NCI-H82 (cell line): ENCODE results near the gene GPBAR1.

Experiments
- DNase-seq: peaks from one replicate; lab custom pipeline; 2025; lab: John Stamatoyannopoulos, UW

Gene GPBAR1

GRCh38 chr2:218285604-218286003, 24.8 kb downstream of the GPBAR1 start:
- DNase-seq, result no peak

- DNase-seq, result peak; percentile 30
Observed at GRCh38 chr2:218286570-218287459, 26.0 kb downstream of the GPBAR1 start.

- no peak for DNase-seq
Observed at GRCh38 chr2:218289639-218290315, 29.0 kb downstream of the GPBAR1 start.

- DNase-seq, result no peak
Observed at GRCh38 chr2:218290316-218291261, 29.8 kb downstream of the GPBAR1 start.

GRCh38 chr2:218291318-218292047, 30.7 kb downstream of the GPBAR1 start:
- DNase-seq, result no peak

GRCh38 chr2:218292048-218293014, 31.5 kb downstream of the GPBAR1 start, which contains the start of gene TMBIM1:
TSS of gene TMBIM1 (minus strand) at chr2:218292503. CDS start at chr2:218282141, 10,362 bp downstream.
- peak; percentile 77 for DNase-seq

- no peak for DNase-seq
Observed at GRCh38 chr2:218293715-218294429, 33.1 kb downstream of the GPBAR1 start.

- DNase-seq, result peak; percentile 20
Observed at GRCh38 chr2:218294430-218295022, 33.7 kb downstream of the GPBAR1 start.

- DNase-seq, result no peak
Observed at GRCh38 chr2:218295029-218295428, 34.2 kb downstream of the GPBAR1 start.

- no peak for DNase-seq
Observed at GRCh38 chr2:218296200-218296599, 35.4 kb downstream of the GPBAR1 start.

- DNase-seq, result no peak
Observed at GRCh38 chr2:218296847-218297246, 36.0 kb downstream of the GPBAR1 start.

- no peak for DNase-seq
Observed at GRCh38 chr2:218298314-218298875, 37.6 kb downstream of the GPBAR1 start.

- no peak for DNase-seq
Observed at GRCh38 chr2:218300141-218300540, 39.3 kb downstream of the GPBAR1 start.

GRCh38 chr2:218301176-218301819, 40.5 kb downstream of the GPBAR1 start:
- peak; percentile 93 for DNase-seq

GRCh38 chr2:218305383-218305782, 44.6 kb downstream of the GPBAR1 start:
- no peak for DNase-seq

GRCh38 chr2:218306184-218306920, 45.5 kb downstream of the GPBAR1 start:
- no peak for DNase-seq

- no peak for DNase-seq
Observed at GRCh38 chr2:218307415-218308090, 46.7 kb downstream of the GPBAR1 start.
